HCT116 (cell line): ENCODE results near the gene ATF6B. TPM values are rescaled to one million over a fixed set of nuclear protein-coding genes. Genes with fewer than 3 reads are reported as not detected.

Experiments used
- ATAC-seq: fragments of 200-7000 bp; cut with Tn5 transposase; 2 replicates; pipeline ENCODE4 v1.9.1; 2020; ENCODE audit warnings: mild to moderate bottlenecking, moderate library complexity
- BruUV-seq: library from RNA; stranded (reverse); fragments of 400-500 nt; replicated peaks from 2 replicates; lab custom pipeline; 2021; lab: Mats Ljungman, UMichigan
- CTCF ChIA-PET: fragments of 300-600 bp; sonication (Branson Sonifier 250); formaldehyde crosslinking; loops from one replicate; lab custom pipeline; 2021; ENCODE audit warnings: antibody characterized with exemption; lab: Charles Lee
- POLR2A ChIA-PET: fragments of 300-600, 350-600 bp; sonication (Branson Sonifier 250); formaldehyde crosslinking; loops from one replicate; lab custom pipeline; 2021; ENCODE audit warnings: antibody characterized with exemption; lab: Charles Lee
- RAD21 ChIA-PET, 2 experiments: fragments of 300-600 bp; sonication (Branson Sonifier 250); formaldehyde crosslinking; loops; one replicate each; lab custom pipeline; 2023; ENCODE audit warnings: low total read pairs in 2 of 2; ENCODE audit not compliant: uncharacterized antibody in 2 of 2, unreplicated experiment in 2 of 2, low non-redundant PET in 1 of 2; lab: Charles Lee
- DNase-seq: peaks from one replicate; pipeline ENCODE4 v3.0.0-alpha.2; 2010; ENCODE audit warnings: low read depth, low spot score
- H2AFZ ChIP-seq: fragments of 200-600 bp; shearing (Covaris generic), sonication (generic); 2 replicates; pipeline ENCODE4 v1.6.1; 2017; ENCODE audit warnings: low read depth, mixed run types, mixed read lengths, antibody characterized with exemption, low read length; ENCODE audit not compliant: poor library complexity, severe bottlenecking
- H3K27ac ChIP-seq: 2 replicates; pipeline ENCODE4 v1.5.1; 2012; ENCODE audit warnings: low read depth, low read length
- H3K27me3 ChIP-seq: fragments of 200-600 bp; sonication (generic); 2 replicates; pipeline ENCODE4 v1.6.1; 2016; ENCODE audit warnings: mixed run types, low read length, mixed read lengths; ENCODE audit not compliant: insufficient read depth
- H3K36me3 ChIP-seq, 2 experiments: fragments of 200-500 bp in 1 of 2; fragments of 200-600 bp in 1 of 2; sonication (Bioruptor generic) in 1 of 2; sonication (generic) in 1 of 2; 2 replicates each; pipeline versions ENCODE4 v1.5.1 to v1.6.1; 2014 to 2016; ENCODE audit warnings: low read length in 2 of 2, inconsistent platforms in 1 of 2, mixed read lengths in 1 of 2, mixed run types in 1 of 2; ENCODE audit not compliant: insufficient read depth in 2 of 2, control insufficient read depth in 1 of 2
- H3K4me1 ChIP-seq, 2 experiments: fragments of 200-600 bp in 1 of 2; sonication (generic) in 1 of 2; 2 replicates each; pipeline versions ENCODE4 v1.5.1 to v1.6.1; 2012 to 2017; ENCODE audit warnings: low read length in 2 of 2, inconsistent platforms in 1 of 2, mild to moderate bottlenecking in 1 of 2, mixed read lengths in 1 of 2, mixed run types in 1 of 2, moderate library complexity in 1 of 2; ENCODE audit not compliant: insufficient read depth in 2 of 2, control insufficient read depth in 1 of 2
- H3K4me2 ChIP-seq: fragments of 200-600 bp; sonication (generic); 2 replicates; pipeline ENCODE4 v1.6.1; 2017; ENCODE audit warnings: mixed run types, low read length, mixed read lengths
- H3K4me3 ChIP-seq, 2 experiments: fragments of 200-600 bp in 1 of 2; sonication (generic) in 1 of 2; replicated peaks in 1 of 2; 2 replicates each; pipeline ENCODE4 v1.5.1; 2011 to 2016; ENCODE audit warnings: low read length in 2 of 2, control low read depth in 1 of 2, low read depth in 1 of 2, mild to moderate bottlenecking in 1 of 2, mixed read lengths in 1 of 2, mixed run types in 1 of 2
- H3K79me2 ChIP-seq: fragments of 200-600 bp; sonication (generic); 2 replicates; pipeline ENCODE4 v1.6.1; 2017; ENCODE audit warnings: mild to moderate bottlenecking, mixed run types, low read length, moderate library complexity, mixed read lengths; ENCODE audit not compliant: insufficient read depth
- H3K9ac ChIP-seq: fragments of 200-600 bp; sonication (generic); 2 replicates; pipeline ENCODE4 v1.6.1; 2016; ENCODE audit warnings: low read length, mixed read lengths
- H3K9me2 ChIP-seq: fragments of 200-600 bp; sonication (generic), shearing (Covaris generic); 2 replicates; pipeline ENCODE4 v1.6.1; 2017; ENCODE audit warnings: mixed run types, mild to moderate bottlenecking, moderate library complexity; ENCODE audit not compliant: insufficient read depth
- H3K9me3 ChIP-seq, 2 experiments: fragments of 200-500 bp in 1 of 2; fragments of 200-600 bp in 1 of 2; sonication (Bioruptor generic) in 1 of 2; sonication (generic) in 1 of 2; 2 replicates each; pipeline ENCODE4 v1.6.1; 2014 to 2017; ENCODE audit warnings: low read length in 2 of 2, mixed read lengths in 2 of 2, inconsistent platforms in 1 of 2, low read depth in 1 of 2, mild to moderate bottlenecking in 1 of 2, mixed run types in 1 of 2, moderate library complexity in 1 of 2; ENCODE audit not compliant: control insufficient read depth in 1 of 2, insufficient read depth in 1 of 2
- H4K20me1 ChIP-seq: fragments of 200-600 bp; sonication (generic), shearing (Covaris generic); 2 replicates; pipeline ENCODE4 v1.6.1; 2017; ENCODE audit warnings: mixed run types, mild to moderate bottlenecking, moderate library complexity; ENCODE audit not compliant: insufficient read depth
- ELF1 ChIP-seq: IDR thresholded peaks from 2 replicates; pipeline ENCODE4 v1.6.1; 2012; ENCODE audit warnings: low read depth, borderline replicate concordance
- POLR2AphosphoS5 ChIP-seq: IDR thresholded peaks from 2 replicates; pipeline ENCODE4 v1.6.1; 2011; ENCODE audit warnings: mild to moderate bottlenecking, low read depth, low read length, moderate library complexity
- RAD21 ChIP-seq: IDR thresholded peaks from 2 replicates; pipeline ENCODE4 v1.6.1; 2012; ENCODE audit warnings: low read depth, mild to moderate bottlenecking
- ZFX ChIP-seq: fragments of 450-650 bp; IDR thresholded peaks from 2 replicates; pipeline ENCODE4 v1.6.1; 2017
- intact Hi-C: fragments of 100-400 bp; cut with micrococcal nuclease; formaldehyde crosslinking; loops from 2 replicates; pipeline ENCODE4 v1.10.0; 2022
- total RNA-seq: library from RNA; stranded (reverse); gene quantifications from one replicate; pipeline ENCODE4 v1.2.1, GENCODE V29; 2021; ENCODE audit not compliant: unreplicated experiment
- TF ChIP-seq, protein P1 (sequence below): IDR thresholded peaks from 2 replicates; pipeline ENCODE4 v1.6.1; 2011; ENCODE audit warnings: mild to moderate bottlenecking, low read length, moderate library complexity; ENCODE audit not compliant: insufficient replicate concordance; ENCODE audit errors: extremely low read depth
- TF ChIP-seq, protein P2 (sequence below), 3 experiments: fragments of 200-600 bp in 1 of 3; sonication (generic) in 1 of 3; IDR thresholded peaks in 2 of 3; conservative IDR thresholded peaks in 1 of 3; 2 replicates each; pipeline ENCODE4 v1.5.1; 2012 to 2017; ENCODE audit warnings: low read depth in 2 of 3, low read length in 2 of 3, antibody characterized with exemption in 1 of 3, borderline replicate concordance in 1 of 3, control low read depth in 1 of 3, mild to moderate bottlenecking in 1 of 3, mixed read lengths in 1 of 3, mixed run types in 1 of 3, moderate library complexity in 1 of 3; ENCODE audit not compliant: insufficient read depth in 1 of 3

ATF6B gene
- total RNA-seq, 1 experiment from 2014 or later: 63.9 TPM

DNA sequence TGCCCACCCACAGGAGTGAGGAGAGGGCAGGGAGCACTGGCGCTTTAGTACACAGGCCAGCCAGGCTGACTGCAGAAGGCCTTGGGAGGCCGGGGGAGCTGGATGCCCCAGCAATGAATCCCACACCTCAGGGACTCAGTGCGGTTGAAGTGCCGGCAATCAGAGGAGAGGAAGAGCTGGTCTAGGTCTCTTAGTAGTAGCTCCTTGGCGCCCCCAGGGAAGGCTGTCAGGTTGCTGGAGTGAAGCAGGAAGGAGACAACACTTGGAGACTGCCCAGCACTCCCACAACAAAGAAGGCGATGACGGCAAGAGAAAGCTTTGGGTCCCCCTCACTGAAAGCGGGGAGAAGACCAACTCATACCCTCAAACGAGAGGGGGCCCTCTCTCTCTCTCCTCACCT lies 10.6 kb downstream of the ATF6B start:
- ChIA-PET CTCF (interaction anchor here (0.5 to 3.4 kb wide), 2 partner anchors 36 to 78 kb away, joined by 3 to 18 read pairs; no protein-coding TSS in a partner anchor), POLR2A (no interaction called here), RAD21 (no interaction called here)
- H3K79me2 ChIP-seq: no peaks in the 10 kb centered on the region
- no peaks in the 10 kb centered on the region for H3K9me2 ChIP-seq
- ATAC-seq (no peak), DNase-seq (no peak)
- BruUV-seq: no TSS peak
- H3K9me3 ChIP-seq: no peaks in the 10 kb centered on the region
- no peaks in the 10 kb centered on the region for H4K20me1 ChIP-seq
- H3K4me2 ChIP-seq: no peak overlapping the region
- H3K4me3 ChIP-seq: no peak overlapping the region
- TF ChIP-seq, protein P1, sequence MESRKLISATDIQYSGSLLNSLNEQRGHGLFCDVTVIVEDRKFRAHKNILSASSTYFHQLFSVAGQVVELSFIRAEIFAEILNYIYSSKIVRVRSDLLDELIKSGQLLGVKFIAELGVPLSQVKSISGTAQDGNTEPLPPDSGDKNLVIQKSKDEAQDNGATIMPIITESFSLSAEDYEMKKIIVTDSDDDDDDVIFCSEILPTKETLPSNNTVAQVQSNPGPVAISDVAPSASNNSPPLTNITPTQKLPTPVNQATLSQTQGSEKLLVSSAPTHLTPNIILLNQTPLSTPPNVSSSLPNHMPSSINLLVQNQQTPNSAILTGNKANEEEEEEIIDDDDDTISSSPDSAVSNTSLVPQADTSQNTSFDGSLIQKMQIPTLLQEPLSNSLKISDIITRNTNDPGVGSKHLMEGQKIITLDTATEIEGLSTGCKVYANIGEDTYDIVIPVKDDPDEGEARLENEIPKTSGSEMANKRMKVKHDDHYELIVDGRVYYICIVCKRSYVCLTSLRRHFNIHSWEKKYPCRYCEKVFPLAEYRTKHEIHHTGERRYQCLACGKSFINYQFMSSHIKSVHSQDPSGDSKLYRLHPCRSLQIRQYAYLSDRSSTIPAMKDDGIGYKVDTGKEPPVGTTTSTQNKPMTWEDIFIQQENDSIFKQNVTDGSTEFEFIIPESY: no peak
- TF ChIP-seq POLR2AphosphoS5: no peak
- no peak for TF ChIP-seq ELF1
- H3K4me1 ChIP-seq: peaks cover 0 to 28% of the 10 kb centered on the region in 2 experiments; a peak in 2 of 4 replicates
- H3K27me3 ChIP-seq: no peaks in the 10 kb centered on the region
- intact Hi-C loops: loop anchor here (5.0 kb wide), 2 partner anchors 125 to 585 kb away; no protein-coding TSS in a partner anchor
- H3K9ac ChIP-seq: no peak overlapping the region
- no peak overlapping the region for H3K27ac ChIP-seq
- H2AFZ ChIP-seq: no peak overlapping the region
- H3K36me3 ChIP-seq: peaks cover 16 to 21% of the 10 kb centered on the region in 2 experiments

DNA sequence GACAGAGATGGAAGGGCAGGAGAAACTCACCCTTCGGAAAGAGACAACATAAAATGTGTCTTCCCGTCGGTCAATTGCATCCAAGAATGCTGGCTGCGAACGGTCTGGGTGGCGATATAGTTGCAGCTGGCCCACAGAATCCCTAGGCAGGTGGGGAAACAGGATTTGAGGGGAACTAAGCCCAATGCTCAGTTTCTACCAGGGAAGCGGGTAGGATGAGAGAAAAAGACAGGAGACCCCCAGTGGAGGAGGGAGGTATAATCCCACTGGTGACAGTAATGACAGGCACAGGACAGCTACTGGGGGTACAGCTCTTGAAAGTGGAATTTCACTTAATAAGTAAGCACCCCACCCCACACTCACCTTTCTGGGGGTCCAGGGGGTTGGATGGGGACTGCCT lies 11.4 kb downstream of the ATF6B start:
- Histone ChIP-seq H3K9me2 (no peaks in the 10 kb centered on the region), H4K20me1 (no peaks in the 10 kb centered on the region), H3K4me2 (no peak overlapping the region), H3K27me3 (no peaks in the 10 kb centered on the region), H3K36me3 (peaks cover 16 to 21% of the 10 kb centered on the region in 2 experiments; a peak in 3 of 4 replicates), H2AFZ (no peak overlapping the region), H3K27ac (no peak overlapping the region), H3K79me2 (no peaks in the 10 kb centered on the region), H3K4me1 (peaks cover 0 to 28% of the 10 kb centered on the region in 2 experiments; a peak in 2 of 4 replicates), H3K4me3 (no peak overlapping the region), H3K9me3 (no peaks in the 10 kb centered on the region), H3K9ac (no peak overlapping the region)
- ChIA-PET CTCF (interaction anchor here (0.5 to 3.4 kb wide), 3 partner anchors 29 to 79 kb away, joined by 3 to 18 read pairs (median 3); no protein-coding TSS in a partner anchor), POLR2A (no interaction called here), RAD21 (no interaction called here)
- no TSS peak for BruUV-seq
- no peak for TF ChIP-seq ELF1
- TF ChIP-seq ZFX: no peak
- TF ChIP-seq, protein P2, sequence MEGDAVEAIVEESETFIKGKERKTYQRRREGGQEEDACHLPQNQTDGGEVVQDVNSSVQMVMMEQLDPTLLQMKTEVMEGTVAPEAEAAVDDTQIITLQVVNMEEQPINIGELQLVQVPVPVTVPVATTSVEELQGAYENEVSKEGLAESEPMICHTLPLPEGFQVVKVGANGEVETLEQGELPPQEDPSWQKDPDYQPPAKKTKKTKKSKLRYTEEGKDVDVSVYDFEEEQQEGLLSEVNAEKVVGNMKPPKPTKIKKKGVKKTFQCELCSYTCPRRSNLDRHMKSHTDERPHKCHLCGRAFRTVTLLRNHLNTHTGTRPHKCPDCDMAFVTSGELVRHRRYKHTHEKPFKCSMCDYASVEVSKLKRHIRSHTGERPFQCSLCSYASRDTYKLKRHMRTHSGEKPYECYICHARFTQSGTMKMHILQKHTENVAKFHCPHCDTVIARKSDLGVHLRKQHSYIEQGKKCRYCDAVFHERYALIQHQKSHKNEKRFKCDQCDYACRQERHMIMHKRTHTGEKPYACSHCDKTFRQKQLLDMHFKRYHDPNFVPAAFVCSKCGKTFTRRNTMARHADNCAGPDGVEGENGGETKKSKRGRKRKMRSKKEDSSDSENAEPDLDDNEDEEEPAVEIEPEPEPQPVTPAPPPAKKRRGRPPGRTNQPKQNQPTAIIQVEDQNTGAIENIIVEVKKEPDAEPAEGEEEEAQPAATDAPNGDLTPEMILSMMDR (IDR thresholded peaks at IDR 0.05 in 2 of 3, conservative IDR thresholded peaks at IDR 0.05 in 1 of 3; ENCODE audit: borderline replicate concordance in 1 of 3, insufficient read depth in 1 of 3, low read depth in 2 of 3, low read length in 2 of 3): peak; percentile 12 to 60 (median 48); a peak in 4 of 6 replicates
- TF ChIP-seq RAD21: peak; percentile 27; the same call in 1 of the 2 replicates
- ATAC-seq: peak; percentile 54; the same call in 1 of the 2 replicates
- DNase-seq: no peak
- intact Hi-C loops: loop anchor here (5.0 kb wide), 2 partner anchors 126 to 586 kb away; no protein-coding TSS in a partner anchor
